Measurements from ENCODE around the gene OSGIN1.

GRCh38 chr16:83983491-83983890 lies 30.5 kb downstream of the OSGIN1 start:
- TF ChIP-seq SP1 (IDR thresholded peaks at IDR 0.05), result no peak
- TF ChIP-seq TARDBP (IDR thresholded peaks at IDR 0.05), result no peak
